ENCODE data around the gene LETMD1.

- TF ChIP-seq GATA2 (IDR thresholded peaks at IDR 0.05; ENCODE audit: low read depth, low read length) (no peak), GATA3 (IDR thresholded peaks at IDR 0.05; ENCODE audit: low read depth, low read length) (no peak)
Observed at GRCh38 chr12:51011955-51012354, 36.2 kb upstream of the LETMD1 start.

All from SH-SY5Y (cell line).